T-helper 1 cell treated with Interleukin-12 subunit alpha and Interleukin-12 subunit beta and Interleukin-4 antibody, amounts not matched to agents 30 ng/mL and 1 ng/mL, for 36 hours (primary cell): ENCODE results near the gene ZNF124. TPM values are rescaled to one million over a fixed set of nuclear protein-coding genes. Genes with fewer than 3 reads are reported as not detected.
"Not testable (repeated sequence)": the region's sequence is repeated elsewhere in the genome, so short reads cannot be mapped to it uniquely, and the experiment has no call there.

Experiments used
- intact Hi-C: fragments of 100-400 bp; cut with micrococcal nuclease; formaldehyde crosslinking; loops from one replicate; pipeline ENCODE4 v1.15.1; 2024
- total RNA-seq: library from RNA; stranded (reverse); gene quantifications from 2 replicates; pipeline ENCODE4 v1.2.3, GENCODE V29; 2022

The ZNF124 gene
- total RNA-seq, 1 donor from 2014 or later: 16.4 TPM

DNA sequence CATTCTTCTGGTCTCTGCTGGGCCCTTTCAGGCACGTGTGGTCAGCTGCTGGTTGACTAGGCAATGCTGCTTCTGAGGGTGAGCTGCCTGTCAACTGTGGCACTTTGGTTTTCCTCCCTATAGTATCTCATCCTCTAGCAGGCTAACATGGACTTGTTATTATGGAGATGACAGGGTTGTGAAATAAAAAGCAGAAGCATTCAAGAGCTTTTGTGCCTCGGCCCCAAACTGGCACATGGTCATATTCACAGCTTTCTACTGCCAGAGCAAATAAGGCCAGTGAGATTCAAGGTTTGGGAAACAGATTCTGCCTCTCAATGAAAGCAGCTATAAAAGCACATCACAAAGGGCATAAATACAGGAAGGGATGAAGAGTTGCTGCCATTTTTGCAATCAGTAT, 1.6 kb upstream of the ZNF124 start:
- intact Hi-C loops: loop anchor here (2.0 to 5.0 kb wide), 2 partner anchors 37 to 159 kb away; partner anchors contain the start of gene ZNF496

- intact Hi-C loops: loop anchor here (2.0 to 5.0 kb wide), 2 partner anchors 38 to 159 kb away; partner anchors contain the start of gene ZNF496
Observed at GRCh38 chr1:247172996-247173395, 1.2 kb upstream of the ZNF124 start.

GRCh38 chr1:247171443-247171842, 377 bp downstream of the ZNF124 start:
- intact Hi-C loops: loop anchor here (5.0 kb wide), 1 partner anchor 161 kb away; the partner anchor contains the start of gene ZNF496

- intact Hi-C loops: no loop called here
Observed at GRCh38 chr1:247165674-247166073, 6.1 kb downstream of the ZNF124 start.

GRCh38 chr1:247164694-247165093, 7.1 kb downstream of the ZNF124 start:
- intact Hi-C loops: no loop called here

- intact Hi-C loops: loop anchor here (5.0 kb wide), 1 partner anchor 35 kb away; no protein-coding TSS in a partner anchor
Observed at GRCh38 chr1:247156787-247157232, 15.0 kb downstream of the ZNF124 start.

- intact Hi-C loops: no loop called here
Observed at GRCh38 chr1:247147781-247148180, 24.0 kb downstream of the ZNF124 start.

DNA sequence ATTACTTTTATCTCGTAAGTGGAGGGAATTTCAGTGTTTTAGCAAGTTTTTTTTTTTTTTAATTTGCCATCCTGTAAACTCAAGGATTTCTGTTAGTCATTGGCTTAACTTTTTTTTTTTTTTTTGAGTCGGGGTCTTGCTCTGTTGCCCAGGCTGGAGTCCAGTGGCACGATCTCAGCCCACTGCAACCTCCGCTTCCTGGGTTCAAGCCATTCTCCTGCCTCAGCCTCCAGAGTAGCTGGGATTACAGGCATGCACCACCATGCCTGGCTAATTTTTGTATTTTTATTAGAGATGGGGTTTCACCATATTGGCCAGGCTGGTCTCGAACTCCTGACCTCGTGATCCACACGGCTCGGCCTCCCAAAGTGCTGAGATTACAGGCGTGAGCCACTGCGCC, 24.7 kb downstream of the ZNF124 start:
- intact Hi-C loops: not testable (repeated sequence)

GRCh38 chr1:247146671-247147070, 25.1 kb downstream of the ZNF124 start:
- intact Hi-C loops: no loop called here

- intact Hi-C loops: no loop called here
Observed at GRCh38 chr1:247145279-247145678, 26.5 kb downstream of the ZNF124 start.

GRCh38 chr1:247139557-247139956, 32.3 kb downstream of the ZNF124 start:
- intact Hi-C loops: not testable (repeated sequence)

DNA sequence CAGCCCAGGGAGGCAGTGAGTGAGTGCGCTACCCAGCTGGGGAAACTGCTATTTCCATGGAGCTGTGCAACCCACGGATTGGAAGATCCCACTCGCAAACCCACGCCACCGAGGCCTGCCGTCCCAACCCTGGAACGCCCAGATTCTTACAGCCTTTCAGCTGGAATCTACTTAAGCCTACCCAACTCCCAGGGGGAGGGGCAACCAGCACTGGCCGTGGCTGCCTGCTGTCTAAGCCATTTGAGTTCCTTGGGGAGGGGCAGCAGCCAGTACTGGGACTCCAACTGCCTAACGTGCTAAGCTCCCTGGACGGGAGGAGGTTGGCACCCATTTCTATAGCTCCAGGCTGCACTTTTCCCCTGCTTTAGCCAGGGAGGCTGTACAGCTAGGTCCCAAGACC, 40.6 kb downstream of the ZNF124 start:
- intact Hi-C loops: no loop called here

- intact Hi-C loops: not testable (repeated sequence)
Observed at GRCh38 chr1:247127519-247128282, 44.1 kb downstream of the ZNF124 start.

GRCh38 chr1:247126601-247127000, 45.2 kb downstream of the ZNF124 start:
- intact Hi-C loops: not testable (repeated sequence)

GRCh38 chr1:247126166-247126565, 45.7 kb downstream of the ZNF124 start:
- intact Hi-C loops: not testable (repeated sequence)

DNA sequence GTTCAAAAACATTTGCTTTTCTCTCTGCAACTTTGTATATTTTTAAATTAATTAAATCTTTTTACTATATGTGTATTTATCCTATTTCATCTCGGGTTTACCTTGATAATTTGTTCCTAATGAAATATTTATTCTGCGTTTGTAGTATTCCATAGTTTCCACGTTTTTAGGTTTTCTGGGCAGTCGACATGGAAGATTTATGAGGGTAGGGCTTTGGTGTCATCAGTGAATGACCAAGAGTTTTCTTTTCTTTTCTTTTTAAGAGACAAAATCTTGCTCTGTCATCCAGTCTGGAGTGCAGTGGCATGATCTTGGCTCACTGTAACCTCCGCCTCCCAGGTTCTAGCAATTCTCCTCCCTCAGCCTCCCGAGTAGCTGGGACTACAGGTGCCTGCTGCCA, 50.4 kb downstream of the ZNF124 start:
- intact Hi-C loops: no loop called here

GRCh38 chr1:247120408-247120668, 51.5 kb downstream of the ZNF124 start:
- intact Hi-C loops: not testable (repeated sequence)

DNA sequence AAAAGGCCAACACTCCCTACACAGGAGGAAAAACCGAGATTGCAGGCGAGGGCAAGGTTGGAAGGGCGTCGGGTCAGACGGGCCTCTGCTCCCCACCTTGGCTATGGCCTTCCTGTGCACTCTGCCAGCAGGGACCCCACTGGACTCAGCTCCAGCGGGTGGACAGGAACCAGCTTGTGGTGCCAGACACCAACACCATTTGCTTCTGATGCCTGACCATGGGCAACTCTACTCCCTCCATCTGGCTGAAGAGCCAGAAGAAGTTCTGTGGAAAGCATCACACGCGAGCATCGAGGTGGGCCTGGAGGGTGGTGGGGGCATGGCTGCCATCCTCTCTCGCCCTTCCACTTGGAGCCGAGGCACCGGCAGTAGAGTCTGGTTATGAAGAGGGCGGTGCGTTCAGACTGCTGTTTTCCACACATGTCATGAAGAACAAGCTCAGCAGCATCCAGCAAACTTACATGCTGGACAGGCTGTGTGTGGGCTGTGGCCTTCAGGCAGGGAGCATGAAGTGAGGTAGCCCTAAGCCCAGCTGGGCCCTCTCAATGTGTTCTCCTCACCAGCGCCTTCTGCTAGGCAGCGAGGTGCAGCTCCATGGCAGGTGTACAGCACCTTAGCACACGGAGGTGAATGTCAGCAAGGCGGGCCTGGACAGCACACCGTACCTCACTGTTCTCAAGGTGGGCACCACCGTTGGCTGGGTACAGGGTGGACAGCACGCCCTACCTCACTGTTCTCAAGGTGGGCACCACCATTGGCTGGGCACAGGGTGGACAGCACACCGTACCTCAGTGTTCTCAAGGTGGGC, 52.0 kb downstream of the ZNF124 start:
- intact Hi-C loops: no loop called here

- intact Hi-C loops: no loop called here
Observed at GRCh38 chr1:247118946-247119446, 52.8 kb downstream of the ZNF124 start.

DNA sequence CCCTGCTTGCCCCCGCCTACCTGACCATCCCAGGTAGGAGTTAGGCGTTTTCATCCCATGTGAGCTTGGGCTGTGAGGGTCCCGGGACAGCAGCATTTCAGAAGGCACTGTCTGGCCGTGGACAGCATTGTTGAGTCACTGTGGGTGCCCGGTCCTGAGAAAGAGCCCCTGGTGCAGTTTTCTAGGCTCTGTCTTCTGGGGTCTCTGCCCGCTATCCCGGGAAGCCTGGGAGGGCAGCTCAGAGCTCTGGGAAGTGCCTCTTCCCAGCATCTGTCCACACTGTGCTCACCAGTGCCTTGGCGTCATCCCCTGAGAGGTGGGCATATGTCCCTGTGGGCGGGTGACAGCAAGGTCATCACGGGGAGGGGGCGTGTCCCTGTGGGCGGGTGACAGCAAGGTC, 56.3 kb downstream of the ZNF124 start:
- intact Hi-C loops: no loop called here

DNA sequence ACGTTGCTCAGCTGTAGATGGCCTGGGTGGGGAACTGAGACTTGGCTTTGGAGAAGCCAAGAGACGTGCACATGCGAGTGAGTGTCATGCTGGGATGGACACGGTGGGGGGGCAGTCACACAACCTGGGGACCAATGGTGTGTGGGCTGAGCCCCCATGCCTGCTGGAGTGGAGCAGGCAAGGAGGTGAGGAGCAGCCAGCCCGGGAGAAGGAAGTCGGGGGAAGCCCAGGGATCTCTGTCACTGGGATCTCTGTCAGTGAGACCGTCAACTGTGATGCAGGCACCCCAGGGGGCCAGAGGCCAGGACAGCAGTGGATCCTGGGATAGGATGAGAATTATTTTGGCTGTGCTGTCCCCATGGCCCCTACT, 56.7 kb downstream of the ZNF124 start:
- intact Hi-C loops: no loop called here
